EH (cell line): ENCODE data around the gene SPACA1.

ENCODE experiments used
- DNase-seq: peaks from one replicate; pipeline ENCODE4 v3.0.0-alpha.2; 2015; ENCODE audit warnings: low read depth

The SPACA1 gene

DNA sequence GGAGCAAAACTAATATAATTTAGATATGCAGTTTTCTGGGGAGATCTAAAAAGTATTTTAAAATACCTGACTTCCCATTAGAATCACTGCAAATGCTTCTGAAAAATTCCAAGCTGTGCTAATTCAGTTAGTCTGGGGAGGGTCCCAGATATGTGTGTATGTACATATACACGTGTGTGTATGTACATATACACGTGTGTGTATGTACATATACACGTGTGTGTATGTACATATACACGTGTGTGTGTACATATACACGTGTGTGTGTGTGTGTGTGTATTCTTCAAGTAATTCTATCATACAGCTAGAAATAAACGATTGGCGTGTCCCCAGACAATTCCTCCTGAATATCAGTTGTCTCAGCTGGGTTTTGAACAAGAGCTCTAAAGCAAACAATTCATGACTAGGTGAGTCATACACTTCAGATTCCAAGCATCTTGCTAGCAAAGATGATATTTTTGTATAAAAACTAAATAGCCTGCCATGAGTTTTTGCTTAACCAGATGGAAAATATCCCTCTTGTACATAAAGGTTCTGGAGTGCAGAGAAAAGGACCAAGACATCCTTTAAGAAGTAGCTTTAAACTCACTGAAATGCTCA, 58.2 kb downstream of the SPACA1 start:
- DNase-seq = no peak

- DNase-seq = no peak
Observed at GRCh38 chr6:88107241-88107640, 59.6 kb downstream of the SPACA1 start.

- DNase-seq = no peak
Observed at GRCh38 chr6:88111991-88112390, 64.3 kb downstream of the SPACA1 start.

GRCh38 chr6:88114838-88115237, 67.2 kb downstream of the SPACA1 start:
- no peak for DNase-seq

GRCh38 chr6:88115307-88115706, 67.7 kb downstream of the SPACA1 start:
- DNase-seq = no peak

DNA sequence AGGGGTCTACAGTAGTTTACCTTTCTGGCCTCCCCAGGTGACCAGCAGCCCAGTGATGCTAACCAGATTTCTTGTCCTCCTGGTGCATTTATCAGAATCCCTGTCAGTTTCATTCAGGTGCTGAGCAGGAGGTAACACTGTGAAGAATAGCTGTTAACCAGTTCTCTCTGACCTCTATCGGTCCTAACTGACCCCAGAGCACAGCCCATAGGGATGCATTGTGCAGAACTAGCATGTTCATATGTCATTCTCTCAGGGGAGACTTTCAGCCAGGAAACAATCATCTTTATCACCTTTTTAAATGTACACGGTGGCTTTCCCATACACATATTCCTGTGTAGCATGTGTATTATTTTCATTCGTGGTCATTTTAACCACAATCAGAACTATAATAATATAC, 68.6 kb downstream of the SPACA1 start:
- DNase-seq = no peak
